ENCODE results near the gene C1orf167. TPM values are rescaled to one million over a fixed set of nuclear protein-coding genes. Genes with fewer than 3 reads are reported as not detected.

C1orf167 gene
- total RNA-seq, 3 donors from 2014 or later = 1.3 TPM; not detected in 2

GRCh38 chr1:11781297-11781696, 19.3 kb downstream of the C1orf167 start:
- intact Hi-C loops (cut with DNase I; ENCODE audit: low total_unique reads) = no loop called here
- Histone ChIP-seq H3K9me3 (no peaks in the 10 kb centered on the region), H3K36me3 (no peaks in the 10 kb centered on the region), H3K27ac (no peak overlapping the region), H3K27me3 (no peaks in the 10 kb centered on the region), H3K4me1 (peaks cover 0 to 10% of the 10 kb centered on the region in 2 donors), H3K4me3 (no peak overlapping the region)
- no peak for TF ChIP-seq POLR2A (IDR thresholded peaks at IDR 0.05)
- TF ChIP-seq POLR2AphosphoS5 (IDR thresholded peaks at IDR 0.05) = no peak
- no peak for TF ChIP-seq CTCF (IDR thresholded peaks at IDR 0.05)
- no peak for DNase-seq (ENCODE audit: low spot score in 2 of 2)

- H3K9me3 ChIP-seq = no peaks in the 10 kb centered on the region
- H3K27ac ChIP-seq = no peak overlapping the region
- no peaks in the 10 kb centered on the region for H3K27me3 ChIP-seq
- intact Hi-C loops (cut with DNase I; ENCODE audit: low total_unique reads) = no loop called here
- H3K4me3 ChIP-seq = no peak overlapping the region
- no peak for DNase-seq (ENCODE audit: low spot score in 2 of 2)
- no peaks in the 10 kb centered on the region for H3K36me3 ChIP-seq
- no peak for TF ChIP-seq POLR2AphosphoS5 (IDR thresholded peaks at IDR 0.05)
- no peak for TF ChIP-seq CTCF (IDR thresholded peaks at IDR 0.05)
- TF ChIP-seq POLR2A (IDR thresholded peaks at IDR 0.05) = no peak
- H3K4me1 ChIP-seq = peaks cover 0 to 10% of the 10 kb centered on the region in 2 donors
Measured at GRCh38 chr1:11782127-11782708, 20.2 kb downstream of the C1orf167 start.

- TF ChIP-seq CTCF (IDR thresholded peaks at IDR 0.05) = no peak
- no peak for TF ChIP-seq POLR2AphosphoS5 (IDR thresholded peaks at IDR 0.05)
- TF ChIP-seq POLR2A (IDR thresholded peaks at IDR 0.05) = no peak
- no peaks in the 10 kb centered on the region for H3K9me3 ChIP-seq
- peaks cover 0 to 18% of the 10 kb centered on the region in 2 donors for H3K4me1 ChIP-seq
- intact Hi-C loops (cut with DNase I; ENCODE audit: low total_unique reads) = no loop called here
- H3K36me3 ChIP-seq = no peaks in the 10 kb centered on the region
- no peak overlapping the region for H3K27ac ChIP-seq
- H3K27me3 ChIP-seq = no peaks in the 10 kb centered on the region
- H3K4me3 ChIP-seq = no peak overlapping the region
- DNase-seq (ENCODE audit: low spot score in 2 of 2) = no peak
Measured at GRCh38 chr1:11783556-11783955, 21.6 kb downstream of the C1orf167 start.

GRCh38 chr1:11784256-11784992, 22.4 kb downstream of the C1orf167 start:
- no peaks in the 10 kb centered on the region for H3K27me3 ChIP-seq
- H3K4me1 ChIP-seq = peaks cover 0 to 18% of the 10 kb centered on the region in 2 donors
- intact Hi-C loops (cut with DNase I; ENCODE audit: low total_unique reads) = no loop called here
- H3K4me3 ChIP-seq = peak overlapping the region; percentile 23 to 62 (median 36)
- no peak for DNase-seq (ENCODE audit: low spot score in 2 of 2)
- no peak for TF ChIP-seq CTCF (IDR thresholded peaks at IDR 0.05)
- no peak for TF ChIP-seq POLR2AphosphoS5 (IDR thresholded peaks at IDR 0.05)
- no peak for TF ChIP-seq POLR2A (IDR thresholded peaks at IDR 0.05)
- peak overlapping the region in 1 of 2 donors; percentile 54 for H3K27ac ChIP-seq
- H3K9me3 ChIP-seq = no peaks in the 10 kb centered on the region
- H3K36me3 ChIP-seq = no peaks in the 10 kb centered on the region

Measured in breast epithelium (tissue), 4 donors.